ENCODE measurements around the gene NANOGP8.

- TF ChIP-seq POLR2A (IDR thresholded peaks at IDR 0.05; ENCODE audit: low read depth, low read length) (no peak), SPI1 (IDR thresholded peaks at IDR 0.05; ENCODE audit: low read depth, low read length) (no peak), POLR2AphosphoS5 (IDR thresholded peaks at IDR 0.05; ENCODE audit: low read depth, low read length) (no peak), TAF1 (IDR thresholded peaks at IDR 0.05; ENCODE audit: low read depth, low read length) (no peak), POU2F2 (IDR thresholded peaks at IDR 0.05; ENCODE audit: low read depth, low read length) (no peak), PAX5 (IDR thresholded peaks at IDR 0.05; ENCODE audit: insufficient read depth, low read length, severe bottlenecking) (no peak)
Measured at GRCh38 chr15:35112346-35112745, 27.3 kb upstream of the NANOGP8 start.

Measured in GM12891 (cell line).